ENCODE data around the gene CCDC102A. TPM values are rescaled to one million over a fixed set of nuclear protein-coding genes. Genes with fewer than 3 reads are reported as not detected.
"Not testable (repeated sequence)": the region's sequence is repeated elsewhere in the genome, so short reads cannot be mapped to it uniquely, and the experiment has no call there.

CCDC102A gene
- total RNA-seq, 1 experiment from 2014 or later, result 8.1 TPM

DNA sequence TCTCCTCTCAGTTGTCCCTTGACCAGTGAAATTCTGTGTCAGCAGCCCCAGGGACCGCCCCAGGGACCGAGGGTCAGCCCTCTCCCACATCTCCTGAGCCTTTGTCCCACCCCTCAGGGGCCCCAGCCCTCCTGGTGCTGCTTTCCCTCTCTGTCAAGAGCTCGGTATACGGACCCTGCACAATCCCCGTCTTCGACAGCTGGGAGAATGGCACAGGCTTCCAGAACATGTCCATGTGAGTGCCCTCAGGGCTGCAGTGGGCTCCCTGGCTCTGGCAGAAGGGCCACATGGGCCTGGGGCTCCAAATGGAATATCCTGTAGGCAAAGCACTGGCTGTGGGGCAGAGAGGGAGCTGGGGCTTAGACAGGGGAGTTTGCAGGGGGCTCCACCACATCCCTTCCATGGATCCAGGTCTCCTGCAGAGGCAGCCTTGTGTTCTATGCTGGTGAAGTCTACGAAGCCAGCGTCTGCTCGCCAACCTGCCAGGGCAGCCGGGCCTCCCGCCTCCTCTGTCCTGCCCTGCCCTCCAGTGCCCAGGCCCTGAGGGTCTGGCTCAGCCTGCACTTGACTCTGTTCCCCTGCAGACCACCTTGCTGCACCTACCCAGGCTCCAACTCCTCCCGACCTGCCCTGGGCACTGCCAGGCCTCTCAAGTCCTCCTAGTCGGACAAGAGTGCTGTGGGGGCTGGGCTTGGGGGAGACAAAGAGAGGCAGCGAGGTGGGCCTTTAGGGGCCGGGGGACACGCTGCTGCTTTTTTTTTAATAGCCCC lies 34.1 kb upstream of the CCDC102A start:
- intact Hi-C loops (cut with micrococcal nuclease; ENCODE audit: unreplicated experiment), result loop anchor here (10.0 kb wide), 1 partner anchor 294 kb away; no protein-coding TSS in a partner anchor
- no peaks in the 10 kb centered on the region for H3K9me3 ChIP-seq (ENCODE audit: insufficient read depth, low read depth)
- no peak overlapping the region for H3K4me2 ChIP-seq
- no peak for TF ChIP-seq EZH2 (IDR thresholded peaks at IDR 0.05; ENCODE audit: low read depth)
- TF ChIP-seq, protein P1, sequence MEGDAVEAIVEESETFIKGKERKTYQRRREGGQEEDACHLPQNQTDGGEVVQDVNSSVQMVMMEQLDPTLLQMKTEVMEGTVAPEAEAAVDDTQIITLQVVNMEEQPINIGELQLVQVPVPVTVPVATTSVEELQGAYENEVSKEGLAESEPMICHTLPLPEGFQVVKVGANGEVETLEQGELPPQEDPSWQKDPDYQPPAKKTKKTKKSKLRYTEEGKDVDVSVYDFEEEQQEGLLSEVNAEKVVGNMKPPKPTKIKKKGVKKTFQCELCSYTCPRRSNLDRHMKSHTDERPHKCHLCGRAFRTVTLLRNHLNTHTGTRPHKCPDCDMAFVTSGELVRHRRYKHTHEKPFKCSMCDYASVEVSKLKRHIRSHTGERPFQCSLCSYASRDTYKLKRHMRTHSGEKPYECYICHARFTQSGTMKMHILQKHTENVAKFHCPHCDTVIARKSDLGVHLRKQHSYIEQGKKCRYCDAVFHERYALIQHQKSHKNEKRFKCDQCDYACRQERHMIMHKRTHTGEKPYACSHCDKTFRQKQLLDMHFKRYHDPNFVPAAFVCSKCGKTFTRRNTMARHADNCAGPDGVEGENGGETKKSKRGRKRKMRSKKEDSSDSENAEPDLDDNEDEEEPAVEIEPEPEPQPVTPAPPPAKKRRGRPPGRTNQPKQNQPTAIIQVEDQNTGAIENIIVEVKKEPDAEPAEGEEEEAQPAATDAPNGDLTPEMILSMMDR (conservative IDR thresholded peaks at IDR 0.05), result no peak
- H3K4me1 ChIP-seq (replicated peaks; ENCODE audit: insufficient read depth), result no peaks in the 10 kb centered on the region
- H4K20me1 ChIP-seq (ENCODE audit: insufficient read depth), result no peaks in the 10 kb centered on the region
- no peaks in the 10 kb centered on the region for H3K9me2 ChIP-seq (ENCODE audit: insufficient read depth)
- peaks cover 15% of the 10 kb centered on the region; the same call in 1 of the 2 replicates for H3K27me3 ChIP-seq (ENCODE audit: insufficient read depth, low read depth)
- H3K4me3 ChIP-seq, result no peak overlapping the region
- POLR2A ChIA-PET (ENCODE audit: unreplicated experiment), result no interaction called here
- H3K36me3 ChIP-seq (ENCODE audit: low read depth), result no peaks in the 10 kb centered on the region
- H3K79me2 ChIP-seq (ENCODE audit: low read depth), result no peaks in the 10 kb centered on the region
- H3K27ac ChIP-seq, result no peak overlapping the region
- DNase-seq, result no peak
- H3F3A ChIP-seq (ENCODE audit: insufficient read depth, low read depth), result no peaks in the 10 kb centered on the region
- BruUV-seq (replicated peaks), result no TSS peak
- CTCF ChIA-PET, result no interaction called here
- no peak overlapping the region for H2AFZ ChIP-seq

GRCh38 chr16:57569306-57569946 lies 33.1 kb upstream of the CCDC102A start:
- no peak for DNase-seq
- H2AFZ ChIP-seq, result no peak overlapping the region
- no peak for TF ChIP-seq EZH2 (IDR thresholded peaks at IDR 0.05; ENCODE audit: low read depth)
- TF ChIP-seq, protein P1 (conservative IDR thresholded peaks at IDR 0.05), result no peak
- no peaks in the 10 kb centered on the region for H4K20me1 ChIP-seq (ENCODE audit: insufficient read depth)
- no peaks in the 10 kb centered on the region for H3F3A ChIP-seq (ENCODE audit: insufficient read depth, low read depth)
- no peaks in the 10 kb centered on the region for H3K9me3 ChIP-seq (ENCODE audit: insufficient read depth, low read depth)
- intact Hi-C loops (cut with micrococcal nuclease; ENCODE audit: unreplicated experiment), result no loop called here
- H3K27me3 ChIP-seq (ENCODE audit: insufficient read depth, low read depth), result peaks cover 15% of the 10 kb centered on the region; the same call in 1 of the 2 replicates
- H3K79me2 ChIP-seq (ENCODE audit: low read depth), result no peaks in the 10 kb centered on the region
- H3K36me3 ChIP-seq (ENCODE audit: low read depth), result no peaks in the 10 kb centered on the region
- no peaks in the 10 kb centered on the region for H3K4me1 ChIP-seq (replicated peaks; ENCODE audit: insufficient read depth)
- H3K4me2 ChIP-seq, result no peak overlapping the region
- CTCF ChIA-PET, result no interaction called here
- H3K9me2 ChIP-seq (ENCODE audit: insufficient read depth), result no peaks in the 10 kb centered on the region
- POLR2A ChIA-PET (ENCODE audit: unreplicated experiment), result no interaction called here
- H3K4me3 ChIP-seq, result no peak overlapping the region
- no peak overlapping the region for H3K27ac ChIP-seq
- BruUV-seq (replicated peaks), result no TSS peak

- H3K36me3 ChIP-seq (ENCODE audit: low read depth); H2AFZ ChIP-seq; H3K27ac ChIP-seq; POLR2A ChIA-PET (ENCODE audit: unreplicated experiment); H3K4me2 ChIP-seq; H3K4me3 ChIP-seq; intact Hi-C loops (cut with micrococcal nuclease; ENCODE audit: unreplicated experiment); H3K79me2 ChIP-seq (ENCODE audit: low read depth); H3F3A ChIP-seq (ENCODE audit: insufficient read depth, low read depth); H3K9me2 ChIP-seq (ENCODE audit: insufficient read depth); H3K4me1 ChIP-seq (replicated peaks; ENCODE audit: insufficient read depth); H3K9me3 ChIP-seq (ENCODE audit: insufficient read depth, low read depth); H4K20me1 ChIP-seq (ENCODE audit: insufficient read depth); BruUV-seq (replicated peaks); DNase-seq; CTCF ChIA-PET: not testable (repeated sequence)
- peaks cover 15% of the 10 kb centered on the region; the same call in 1 of the 2 replicates for H3K27me3 ChIP-seq (ENCODE audit: insufficient read depth, low read depth)
These were observed 32.4 kb upstream of the CCDC102A start for GRCh38 chr16:57568772-57569171.
